IgD-negative memory B cell (primary cell): ENCODE results near the gene DMPK. TPM values are rescaled to one million over a fixed set of nuclear protein-coding genes. Genes with fewer than 3 reads are reported as not detected.
"Not testable (repeated sequence)": the region's sequence is repeated elsewhere in the genome, so short reads cannot be mapped to it uniquely, and the experiment has no call there.

Experiments used
- H3K27ac Mint-ChIP-seq, 3 donors: one replicate each; pipeline ENCODE4 v1.8.0; 2020 to 2022; ENCODE audit warnings: mild to moderate bottlenecking in 3 of 3, mixed read lengths in 3 of 3, moderate library complexity in 1 of 3
- H3K27me3 Mint-ChIP-seq: one replicate; pipeline ENCODE4 v1.8.0; 2021; ENCODE audit warnings: mixed read lengths
- H3K36me3 Mint-ChIP-seq: one replicate; pipeline ENCODE4 v1.8.0; 2020; ENCODE audit warnings: mild to moderate bottlenecking, mixed read lengths
- H3K4me1 Mint-ChIP-seq, 3 donors: one replicate each; pipeline ENCODE4 v1.8.0; 2020 to 2022; ENCODE audit warnings: mixed read lengths in 3 of 3, mild to moderate bottlenecking in 1 of 3
- H3K4me3 Mint-ChIP-seq, 4 donors: one replicate each; pipeline ENCODE4 v1.8.0; 2020 to 2022; ENCODE audit warnings: mild to moderate bottlenecking in 4 of 4, mixed read lengths in 4 of 4, moderate library complexity in 3 of 4
- H3K9me3 Mint-ChIP-seq, 3 donors: one replicate each; pipeline ENCODE4 v1.8.0; 2020 to 2021; ENCODE audit warnings: mixed read lengths in 3 of 3, mild to moderate bottlenecking in 1 of 3
- polyA plus RNA-seq: library from polyadenylated mRNA; unstranded; fragments of 300-500 nt; fragmentation: Illumina TruSeq; gene quantifications from one replicate; pipeline ENCODE4 v1.2.3, GENCODE V29; 2021

DMPK gene
- polyA plus RNA-seq, 1 donor from 2014 or later, result 1.6 TPM

DNA sequence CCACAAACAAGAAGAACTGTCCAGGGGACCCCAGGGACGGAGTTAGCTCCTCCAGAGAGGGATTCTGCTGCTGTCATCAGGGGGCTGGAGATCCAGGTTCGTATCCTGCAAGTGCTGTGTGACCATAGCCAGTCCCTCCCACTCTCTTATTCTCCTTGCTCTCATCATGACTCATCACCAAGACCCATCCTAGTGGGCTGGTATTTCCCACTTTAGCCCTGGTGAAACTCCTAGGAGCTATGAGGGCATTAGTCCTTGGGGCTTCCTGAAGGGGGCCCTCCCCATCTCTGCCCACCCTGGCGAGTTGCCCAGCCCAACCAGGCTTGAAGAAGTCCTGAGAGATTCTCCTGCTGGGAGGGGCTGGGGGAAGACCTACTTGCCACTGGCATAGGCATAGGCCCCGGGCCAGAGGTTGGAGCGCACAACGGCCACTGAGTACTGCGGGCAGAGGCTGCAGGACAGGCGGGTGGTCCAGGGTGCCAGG lies 17.8 kb upstream of the DMPK start:
- no peak overlapping the region for H3K27ac Mint-ChIP-seq
- H3K36me3 Mint-ChIP-seq, result no peaks in the 10 kb centered on the region
- H3K9me3 Mint-ChIP-seq, result no peaks in the 10 kb centered on the region
- H3K4me3 Mint-ChIP-seq, result no peak overlapping the region
- H3K4me1 Mint-ChIP-seq, result peaks cover 0 to 6% (median 3%) of the 10 kb centered on the region in 3 donors
- H3K27me3 Mint-ChIP-seq, result peaks cover 7% of the 10 kb centered on the region

DNA sequence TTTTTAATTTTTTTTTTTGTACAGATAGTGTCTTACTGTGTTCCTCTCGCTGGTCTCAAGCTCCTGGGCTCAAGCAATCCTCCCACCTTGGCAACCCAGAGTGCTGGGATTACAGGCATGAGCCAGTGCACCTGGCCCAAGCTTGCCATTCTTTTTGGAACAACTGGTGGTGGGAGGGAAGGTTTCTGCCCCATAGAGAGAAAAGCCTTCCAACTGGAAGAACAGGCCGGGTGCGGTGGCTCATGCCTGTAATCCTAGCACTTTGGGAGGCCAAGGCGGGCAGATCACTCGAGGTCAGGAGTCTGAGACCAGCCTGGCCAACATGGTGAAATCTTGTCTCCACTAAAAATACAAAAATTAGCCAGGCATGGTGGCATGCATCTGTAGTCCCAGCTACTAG lies 17.3 kb upstream of the DMPK start:
- H3K36me3 Mint-ChIP-seq, H3K27me3 Mint-ChIP-seq, H3K4me1 Mint-ChIP-seq, H3K27ac Mint-ChIP-seq, H3K9me3 Mint-ChIP-seq: not testable (repeated sequence)
- H3K4me3 Mint-ChIP-seq, result peak overlapping the region in 1 of 4 donors; percentile 66

DNA sequence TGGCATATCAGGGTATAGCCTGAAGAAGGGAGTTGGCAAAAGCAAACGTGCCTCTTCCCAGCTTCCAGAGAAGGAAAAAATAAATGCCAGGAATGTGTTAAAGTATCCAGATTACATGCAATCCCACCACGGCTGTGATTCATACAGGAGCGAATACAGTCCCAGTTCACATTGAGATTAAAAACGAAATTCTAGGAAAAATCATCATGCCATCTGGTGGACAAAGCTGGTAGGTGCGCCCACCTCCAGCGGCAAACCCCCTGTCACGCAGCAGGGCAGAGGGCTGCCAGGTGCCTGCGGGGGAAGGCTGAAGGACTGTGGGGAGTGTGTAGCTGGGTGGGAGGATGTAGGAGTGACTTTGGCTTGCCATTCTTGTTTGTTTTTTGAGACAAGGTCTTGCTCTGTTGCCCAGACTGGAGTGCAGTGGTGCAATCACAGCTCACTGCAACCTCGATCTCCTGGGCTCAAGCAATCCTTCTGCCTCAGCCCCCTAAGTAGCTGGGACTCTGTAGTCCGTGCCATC lies 16.8 kb upstream of the DMPK start:
- Mint-ChIP-seq H3K9me3 (no peaks in the 10 kb centered on the region), H3K27ac (no peak overlapping the region), H3K36me3 (no peaks in the 10 kb centered on the region), H3K27me3 (peaks cover 7% of the 10 kb centered on the region), H3K4me3 (no peak overlapping the region), H3K4me1 (peaks cover 0 to 6% (median 3%) of the 10 kb centered on the region in 3 donors)

DNA sequence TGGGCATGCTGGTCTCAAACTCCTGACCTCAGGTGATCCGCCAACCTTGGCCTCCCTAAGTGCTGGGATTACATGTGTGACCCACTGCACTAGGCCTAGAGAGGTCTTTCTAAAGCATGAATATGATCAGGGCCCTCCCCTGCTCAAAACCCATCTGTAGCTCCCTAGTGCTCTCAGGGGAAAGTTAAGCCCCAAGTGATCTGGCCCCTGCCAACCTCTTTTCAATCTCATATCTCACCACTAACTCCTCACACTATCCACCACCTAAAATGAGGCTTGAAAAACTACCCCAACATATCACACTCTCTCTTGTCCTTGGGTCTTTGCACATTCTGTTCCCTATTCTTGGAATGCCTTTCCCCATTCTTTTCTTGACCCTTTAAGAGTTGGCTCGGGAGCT lies 12.3 kb upstream of the DMPK start:
- peaks cover 21 to 30% (median 27%) of the 10 kb centered on the region in 3 donors for H3K4me1 Mint-ChIP-seq
- H3K27ac Mint-ChIP-seq, result peak overlapping the region in 2 of 3 donors; percentile 83 to 89
- peak overlapping the region in 1 of 4 donors; percentile 71 for H3K4me3 Mint-ChIP-seq
- H3K9me3 Mint-ChIP-seq, result no peaks in the 10 kb centered on the region
- H3K36me3 Mint-ChIP-seq, result peaks cover 2% of the 10 kb centered on the region
- peaks cover 8% of the 10 kb centered on the region for H3K27me3 Mint-ChIP-seq

DNA sequence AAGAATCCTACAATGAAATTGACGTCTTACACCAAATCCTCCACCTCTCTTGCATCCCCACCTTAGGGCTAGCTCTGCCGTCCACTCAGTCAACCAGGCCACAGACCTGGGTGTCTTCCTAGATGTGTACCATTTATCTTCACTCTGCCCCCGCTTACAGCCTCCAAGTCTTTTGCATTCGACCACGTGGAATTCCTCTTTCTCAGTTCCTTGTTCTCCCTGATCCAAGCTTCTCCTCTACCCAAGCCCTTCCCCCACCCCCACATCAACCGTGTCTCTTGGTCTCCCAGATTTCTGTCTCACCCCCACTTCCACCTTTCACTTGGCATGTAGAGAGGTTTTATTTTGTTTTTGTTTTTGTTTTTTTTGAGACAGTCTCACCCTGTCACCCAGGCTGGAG lies 11.6 kb upstream of the DMPK start:
- peaks cover 3% of the 10 kb centered on the region for H3K36me3 Mint-ChIP-seq
- peak overlapping the region in 3 of 4 donors; percentile 9 to 88 (median 32) for H3K4me3 Mint-ChIP-seq
- H3K4me1 Mint-ChIP-seq, result peaks cover 24 to 29% (median 25%) of the 10 kb centered on the region in 3 donors
- H3K9me3 Mint-ChIP-seq, result no peaks in the 10 kb centered on the region
- H3K27ac Mint-ChIP-seq, result peak overlapping the region; percentile 12 to 98 (median 89)
- peaks cover 7% of the 10 kb centered on the region for H3K27me3 Mint-ChIP-seq

DNA sequence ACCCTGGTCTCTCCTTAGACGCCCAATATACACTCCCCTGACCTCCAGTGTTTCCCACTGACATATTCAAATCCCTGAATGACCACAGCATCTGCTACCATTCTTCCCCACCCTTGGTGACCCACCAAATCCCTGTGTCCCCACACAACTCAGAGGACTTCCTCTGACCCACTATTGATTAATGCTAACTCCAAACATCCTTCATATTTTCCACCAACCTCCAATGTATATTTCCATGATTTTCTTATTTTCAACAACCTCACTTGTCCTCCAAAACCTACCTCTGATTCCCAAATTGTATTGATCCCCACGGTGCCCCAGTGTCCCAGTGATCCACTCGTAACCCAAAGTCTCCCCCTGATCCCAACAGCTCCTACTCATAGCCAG lies 10.9 kb upstream of the DMPK start:
- H3K36me3 Mint-ChIP-seq, result peaks cover 5% of the 10 kb centered on the region
- peaks cover 7% of the 10 kb centered on the region for H3K27me3 Mint-ChIP-seq
- H3K27ac Mint-ChIP-seq, result peak overlapping the region; percentile 89 to 98 (median 93)
- peak overlapping the region; percentile 79 to 95 (median 87) for H3K4me3 Mint-ChIP-seq
- H3K9me3 Mint-ChIP-seq, result no peaks in the 10 kb centered on the region
- H3K4me1 Mint-ChIP-seq, result peaks cover 24 to 29% (median 25%) of the 10 kb centered on the region in 3 donors

DNA sequence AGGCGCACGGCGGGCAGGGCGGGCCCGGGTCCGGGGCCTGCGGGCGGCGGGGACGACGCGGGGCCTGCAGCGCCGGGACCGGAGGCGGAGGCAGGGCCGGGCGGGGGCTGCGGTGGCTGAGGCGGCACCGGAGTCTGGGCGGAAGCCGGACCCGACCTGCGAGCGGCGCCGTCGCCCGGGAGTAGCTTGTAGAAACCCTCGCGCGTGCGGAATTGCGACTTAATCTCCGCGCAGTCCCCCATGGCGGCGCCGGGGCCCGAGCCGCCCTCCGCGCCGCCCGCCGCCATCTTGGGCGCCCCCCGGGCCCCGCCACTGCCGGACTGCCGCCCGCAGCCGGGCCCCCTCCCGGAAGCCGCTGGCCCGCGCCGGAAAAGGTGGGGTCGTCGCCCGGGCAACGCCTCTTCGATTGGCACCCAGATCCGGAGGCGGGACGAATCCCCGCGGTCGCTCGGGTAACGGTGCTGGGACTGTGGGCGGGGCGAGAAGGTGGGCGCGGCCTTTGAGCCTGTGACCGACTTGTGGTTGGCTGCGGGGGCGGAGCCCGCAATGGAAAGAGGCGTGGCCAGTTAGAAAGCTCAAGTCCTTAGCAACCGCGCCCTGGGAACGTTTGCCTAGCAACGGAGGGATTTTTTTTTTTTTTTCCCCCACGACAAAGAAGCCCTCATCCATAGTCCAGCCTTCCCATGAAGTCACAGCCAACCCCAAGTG lies 10.3 kb upstream of the DMPK start, which contains the start of gene DMWD:
Gene DMWD, minus strand, starts transcription at position 376 of the 708 bp plus-strand sequence. Its CDS starts 89 bp downstream, at position 287.
- H3K9me3 Mint-ChIP-seq, result no peaks in the 10 kb centered on the region
- H3K4me1 Mint-ChIP-seq, result peaks cover 25 to 29% (median 25%) of the 10 kb centered on the region in 3 donors
- H3K27me3 Mint-ChIP-seq, result peaks cover 5% of the 10 kb centered on the region
- H3K27ac Mint-ChIP-seq, result peak within 1 kb of the TSS; percentile 89 to 98 (median 93)
- H3K4me3 Mint-ChIP-seq, result peak within 1 kb of the TSS; percentile 86 to 96 (median 92)
- H3K36me3 Mint-ChIP-seq, result peaks cover 7% of the 10 kb centered on the region

DNA sequence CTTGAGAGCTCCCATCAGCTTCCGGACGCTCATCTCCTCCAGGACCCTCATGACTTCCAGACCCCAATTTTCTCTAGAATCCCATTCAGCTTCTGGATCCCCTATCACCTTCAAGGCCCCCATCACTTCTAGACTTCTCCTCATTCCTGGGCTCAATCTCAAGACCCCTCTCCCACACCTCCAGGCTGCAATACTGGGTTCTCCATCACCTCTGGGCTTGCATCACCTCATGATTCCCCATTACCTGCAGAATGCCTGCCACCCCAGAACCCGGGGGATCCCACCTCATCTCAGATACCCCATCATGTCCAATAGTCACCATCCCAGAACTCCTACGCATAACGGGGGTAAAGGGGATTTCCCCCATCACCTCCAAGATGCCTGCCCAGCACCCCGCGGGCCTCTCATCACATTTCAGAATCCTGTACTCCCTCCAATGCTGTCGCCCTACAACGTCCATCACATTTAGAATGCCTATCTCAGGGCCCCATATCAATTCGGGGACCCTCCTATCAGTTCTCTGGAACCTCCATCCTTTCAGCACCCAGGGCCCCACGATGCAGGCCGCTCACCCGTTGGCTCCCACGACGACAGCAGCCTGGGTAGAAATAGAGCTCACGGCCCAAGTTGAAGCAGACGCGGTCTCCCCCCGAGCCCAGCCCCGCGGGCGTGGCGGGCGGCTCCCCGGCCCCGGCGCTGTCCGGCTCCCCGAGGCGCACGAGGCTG lies 9.6 kb upstream of the DMPK start:
- Mint-ChIP-seq H3K27ac (peak overlapping the region in 2 of 3 donors; percentile 68 to 98), H3K27me3 (peaks cover 3% of the 10 kb centered on the region), H3K4me1 (peaks cover 25 to 29% (median 25%) of the 10 kb centered on the region in 3 donors), H3K36me3 (peaks cover 7% of the 10 kb centered on the region), H3K4me3 (peak overlapping the region; percentile 84 to 96 (median 92)), H3K9me3 (no peaks in the 10 kb centered on the region)

DNA sequence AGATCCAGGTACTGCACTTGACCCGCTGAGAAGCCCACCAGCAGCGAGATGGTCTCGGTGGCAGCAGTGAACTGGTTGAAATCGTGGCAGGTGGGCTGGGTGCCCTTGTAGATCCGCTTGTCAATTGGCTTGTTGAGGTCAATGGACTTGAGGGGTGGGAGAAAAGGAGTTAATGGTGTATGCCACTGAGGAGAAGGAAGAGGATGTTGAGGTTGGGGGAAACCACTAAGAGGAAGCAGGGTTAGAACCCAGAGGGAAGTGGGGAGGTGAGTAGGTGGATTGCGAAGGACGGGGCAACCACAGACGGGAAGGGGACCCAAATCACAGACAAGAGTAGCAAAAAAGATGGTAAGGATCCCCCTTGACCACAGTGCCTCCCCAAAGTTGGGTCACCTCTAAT lies 8.7 kb upstream of the DMPK start:
- Mint-ChIP-seq H3K27me3 (peaks cover 3% of the 10 kb centered on the region), H3K4me1 (peaks cover 25 to 29% (median 25%) of the 10 kb centered on the region in 3 donors), H3K27ac (peak overlapping the region in 2 of 3 donors; percentile 68 to 83), H3K36me3 (peaks cover 7% of the 10 kb centered on the region), H3K4me3 (peak overlapping the region; percentile 84 to 89 (median 86)), H3K9me3 (no peaks in the 10 kb centered on the region)

DNA sequence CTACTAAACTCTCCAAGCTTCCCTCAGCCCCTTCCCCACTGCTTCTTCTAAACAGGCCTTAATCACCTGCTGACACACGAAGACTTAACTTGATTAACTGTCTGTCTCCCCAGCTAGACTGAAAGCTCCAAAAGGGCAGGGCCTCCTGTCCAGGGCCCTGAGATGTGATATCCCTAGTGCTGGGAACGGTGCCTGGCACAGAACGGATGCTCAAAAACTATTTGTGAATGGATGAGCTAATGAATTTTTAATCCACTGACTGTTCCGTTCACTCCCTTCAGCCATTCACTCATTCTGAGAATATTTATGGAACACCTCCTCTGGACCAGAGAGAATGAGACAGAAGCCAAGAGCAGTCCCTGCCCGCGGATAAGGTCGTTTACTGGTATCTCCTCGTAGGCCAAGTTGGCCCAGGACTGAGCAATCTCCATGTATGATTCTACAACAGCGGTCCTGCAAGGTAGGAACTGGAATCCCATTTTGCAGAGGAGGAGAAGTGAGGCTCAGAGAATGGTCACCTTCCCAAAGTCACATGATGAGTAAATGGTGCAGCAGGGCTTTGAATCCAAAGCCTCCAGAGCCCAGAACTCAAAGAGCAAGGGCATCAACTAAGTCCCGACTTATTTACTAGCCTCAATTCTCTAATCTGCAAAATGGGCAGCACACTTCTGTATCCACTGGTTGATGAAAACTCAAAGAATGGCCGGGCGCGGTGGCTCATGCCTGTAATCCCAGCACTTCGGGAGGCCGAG lies 6.9 kb upstream of the DMPK start:
- Mint-ChIP-seq H3K4me1 (peaks cover 25 to 29% (median 25%) of the 10 kb centered on the region in 3 donors), H3K27ac (no peak overlapping the region), H3K36me3 (peaks cover 7% of the 10 kb centered on the region), H3K9me3 (no peaks in the 10 kb centered on the region), H3K27me3 (peaks cover 3% of the 10 kb centered on the region), H3K4me3 (peak overlapping the region in 2 of 4 donors; percentile 48 to 70)

DNA sequence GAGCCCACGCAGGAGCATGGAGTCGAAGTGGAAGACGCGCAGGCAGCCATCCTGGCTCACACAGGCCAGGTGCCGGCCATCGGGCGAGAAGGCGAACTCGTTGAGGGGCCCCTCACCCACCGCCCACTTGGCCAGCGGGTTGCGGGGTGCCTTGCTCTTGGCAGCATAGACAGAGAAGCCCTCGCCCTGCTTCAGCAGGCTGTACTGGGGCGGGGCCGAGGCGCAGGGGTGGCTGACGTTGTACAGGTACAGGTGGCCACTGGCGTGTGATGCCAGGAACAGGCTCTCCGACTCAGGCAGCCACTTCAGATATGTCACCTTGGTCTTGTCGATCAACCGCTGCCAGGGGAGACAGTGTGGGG lies 4.2 kb upstream of the DMPK start:
- Mint-ChIP-seq H3K4me1 (peaks cover 10 to 13% (median 12%) of the 10 kb centered on the region in 3 donors), H3K36me3 (peaks cover 7% of the 10 kb centered on the region), H3K27me3 (no peaks in the 10 kb centered on the region), H3K4me3 (no peak overlapping the region), H3K27ac (no peak overlapping the region), H3K9me3 (no peaks in the 10 kb centered on the region)

DNA sequence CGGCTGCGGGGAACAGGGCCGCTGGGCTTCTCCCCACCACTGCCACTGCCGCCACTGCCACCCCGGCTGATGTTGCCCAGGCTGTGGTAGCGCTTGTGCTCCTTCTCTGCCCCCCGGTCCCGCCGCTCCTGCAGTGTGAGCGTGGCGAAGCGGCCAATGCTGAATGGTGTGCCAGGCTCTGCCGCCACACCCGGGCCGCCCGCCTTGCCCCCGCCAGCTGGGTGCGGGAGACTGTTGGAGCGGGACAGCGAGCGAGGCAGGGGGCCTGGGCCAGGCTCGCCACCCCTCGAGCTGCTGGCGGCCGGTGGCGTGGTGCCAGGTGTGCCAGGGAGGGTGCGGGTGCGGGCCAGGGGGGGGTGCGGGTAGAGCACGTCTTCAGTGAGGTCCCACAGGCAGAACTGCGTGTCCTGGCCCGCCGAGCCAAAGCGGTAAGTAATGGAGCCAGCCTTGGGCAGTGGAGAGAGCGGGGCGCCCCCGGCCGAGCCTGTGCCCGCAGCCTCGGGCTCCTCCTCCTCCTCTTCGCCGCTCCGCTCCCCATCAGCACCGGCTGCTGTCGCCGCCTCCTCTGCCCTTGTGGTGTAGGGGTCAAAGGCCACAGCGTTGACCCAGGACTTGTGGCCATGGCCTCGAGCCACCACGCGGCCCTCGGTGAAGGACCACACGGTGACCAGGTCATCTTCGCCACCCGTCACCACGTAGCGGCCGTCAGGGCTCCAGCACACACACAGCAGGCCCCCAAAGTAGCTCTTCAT lies 3.7 kb upstream of the DMPK start:
- Mint-ChIP-seq H3K4me3 (no peak overlapping the region), H3K9me3 (no peaks in the 10 kb centered on the region), H3K4me1 (peaks cover 7% of the 10 kb centered on the region in 3 donors), H3K36me3 (peaks cover 6% of the 10 kb centered on the region), H3K27ac (no peak overlapping the region), H3K27me3 (no peaks in the 10 kb centered on the region)

DNA sequence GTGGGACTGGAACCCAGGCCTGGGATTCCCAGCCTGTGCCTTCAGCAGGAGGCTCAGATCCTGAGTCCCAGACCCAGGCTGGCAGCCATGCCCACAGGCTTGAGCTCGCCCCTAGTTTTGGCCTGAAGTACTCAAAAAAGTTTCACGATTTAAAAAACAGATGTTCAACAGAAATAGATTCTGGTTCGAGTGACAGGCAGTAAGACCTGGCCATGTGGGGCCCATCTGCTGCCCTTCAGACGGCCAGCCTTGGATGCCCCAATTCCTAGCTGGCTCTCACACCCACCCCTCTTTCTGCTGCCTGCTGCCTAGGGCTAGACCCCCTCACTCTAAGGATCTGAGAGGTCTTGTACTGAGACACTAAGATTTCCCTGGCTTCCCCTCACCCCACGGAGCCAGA lies 2.8 kb upstream of the DMPK start:
- peaks cover 3 to 5% (median 4%) of the 10 kb centered on the region in 3 donors for H3K4me1 Mint-ChIP-seq
- H3K27me3 Mint-ChIP-seq, result no peaks in the 10 kb centered on the region
- H3K9me3 Mint-ChIP-seq, result no peaks in the 10 kb centered on the region
- H3K27ac Mint-ChIP-seq, result no peak overlapping the region
- H3K4me3 Mint-ChIP-seq, result no peak overlapping the region
- H3K36me3 Mint-ChIP-seq, result peaks cover 5% of the 10 kb centered on the region

DNA sequence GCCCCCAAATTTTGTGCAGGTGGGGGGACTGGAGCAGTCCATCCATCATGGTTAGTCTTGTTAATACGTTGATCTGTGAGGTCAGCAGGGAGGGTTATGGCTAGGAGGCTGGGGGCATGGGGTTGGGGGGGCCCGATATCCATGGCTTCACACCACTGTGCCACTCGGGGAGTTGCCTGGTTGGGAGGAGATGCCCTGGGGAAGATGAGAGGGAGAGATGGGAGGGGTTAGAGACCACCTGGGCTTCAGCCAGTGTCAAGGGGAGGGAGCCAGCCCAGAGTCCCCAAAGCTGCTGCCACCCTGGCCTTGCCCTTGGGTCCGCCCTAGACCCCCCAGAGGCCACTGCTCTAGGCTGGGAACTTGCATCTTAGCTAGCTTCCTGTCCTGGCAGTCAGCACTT lies 1.8 kb upstream of the DMPK start:
- H3K27me3 Mint-ChIP-seq, result peaks cover 5% of the 10 kb centered on the region
- no peaks in the 10 kb centered on the region for H3K9me3 Mint-ChIP-seq
- peaks cover 7 to 12% (median 8%) of the 10 kb centered on the region in 3 donors for H3K4me1 Mint-ChIP-seq
- H3K36me3 Mint-ChIP-seq, result peaks cover 7% of the 10 kb centered on the region
- H3K27ac Mint-ChIP-seq, result no peak overlapping the region
- no peak overlapping the region for H3K4me3 Mint-ChIP-seq
